NCI-H460 (cell line): ENCODE results near the gene BAIAP2L2. TPM values are rescaled to one million over a fixed set of nuclear protein-coding genes. Genes with fewer than 3 reads are reported as not detected.
"Not testable (repeated sequence)": the region's sequence is repeated elsewhere in the genome, so short reads cannot be mapped to it uniquely, and the experiment has no call there.

Experiments
- DNase-seq: peaks from one replicate; pipeline ENCODE4 v3.0.0-alpha.2; 2016; ENCODE audit warnings: low read depth; ENCODE audit errors: extremely low read depth
- polyA plus RNA-seq: library from polyadenylated mRNA; depleted of rRNA; stranded (reverse); fragments of >200 nt; gene quantifications from 2 replicates; pipeline ENCODE4 v1.2.3, GENCODE V29; 2014; cell fraction: nucleus; rRNA removed
- total RNA-seq: library from RNA; depleted of rRNA; stranded (reverse); fragments of >200 nt; shearing (Covaris generic); gene quantifications from 2 replicates; pipeline ENCODE4 v1.2.3, GENCODE V29; 2014; rRNA removed

Gene BAIAP2L2
- not detected in 2 replicates for total RNA-seq
- polyA plus RNA-seq = not detected in 2 replicates

- DNase-seq = no peak
Observed at GRCh38 chr22:38110008-38110862, at the start of gene BAIAP2L2. Gene BAIAP2L2 (minus strand): TSS chr22:38110684. CDS start chr22:38110525, 159 bp downstream.

GRCh38 chr22:38155703-38156102 is 45.2 kb upstream of the BAIAP2L2 start:
- DNase-seq = no peak

GRCh38 chr22:38154563-38154915 is 44.1 kb upstream of the BAIAP2L2 start:
- DNase-seq = not testable (repeated sequence)

GRCh38 chr22:38153821-38154562 is 43.5 kb upstream of the BAIAP2L2 start:
- DNase-seq = no peak

GRCh38 chr22:38151126-38151500 is 40.6 kb upstream of the BAIAP2L2 start:
- no peak for DNase-seq

GRCh38 chr22:38148245-38148644 is 37.8 kb upstream of the BAIAP2L2 start:
- DNase-seq = no peak

GRCh38 chr22:38146166-38146565 is 35.7 kb upstream of the BAIAP2L2 start:
- not testable (repeated sequence) for DNase-seq

- DNase-seq = no peak
Observed at GRCh38 chr22:38144025-38144405, 33.5 kb upstream of the BAIAP2L2 start.

GRCh38 chr22:38142606-38143005 is 32.1 kb upstream of the BAIAP2L2 start:
- DNase-seq = no peak

GRCh38 chr22:38141217-38141973 is 30.9 kb upstream of the BAIAP2L2 start:
- DNase-seq = no peak

- no peak for DNase-seq
Observed at GRCh38 chr22:38139901-38140300, 29.4 kb upstream of the BAIAP2L2 start.

- DNase-seq = no peak
Observed at GRCh38 chr22:38138961-38139360, 28.5 kb upstream of the BAIAP2L2 start.

GRCh38 chr22:38137876-38138687 is 27.6 kb upstream of the BAIAP2L2 start:
- DNase-seq = no peak

- DNase-seq = no peak
Observed at GRCh38 chr22:38136607-38137006, 26.1 kb upstream of the BAIAP2L2 start.

- peak; percentile 8 for DNase-seq
Observed at GRCh38 chr22:38135133-38135706, 24.7 kb upstream of the BAIAP2L2 start.

GRCh38 chr22:38133331-38133730 is 22.8 kb upstream of the BAIAP2L2 start:
- DNase-seq = no peak

- DNase-seq = no peak
Observed at GRCh38 chr22:38132794-38133193, 22.3 kb upstream of the BAIAP2L2 start.

GRCh38 chr22:38132136-38132535 is 21.7 kb upstream of the BAIAP2L2 start:
- DNase-seq = no peak

- DNase-seq = no peak
Observed at GRCh38 chr22:38131399-38131798, 20.9 kb upstream of the BAIAP2L2 start.

- no peak for DNase-seq
Observed at GRCh38 chr22:38129856-38130255, 19.4 kb upstream of the BAIAP2L2 start.
